H1 (cell line): ENCODE data around the gene PRKCA. TPM values are rescaled to one million over a fixed set of nuclear protein-coding genes. Genes with fewer than 3 reads are reported as not detected.

ENCODE experiments used
- CTCF ChIA-PET: fragments of 300-600 bp; sonication (Branson Sonifier 250); formaldehyde crosslinking; loops from one replicate; lab custom pipeline; 2021; ENCODE audit not compliant: partially characterized antibody; lab: Charles Lee
- POLR2A ChIA-PET: fragments of 300-600 bp; sonication (Branson Sonifier 250); formaldehyde crosslinking; loops from one replicate; lab custom pipeline; 2021; ENCODE audit warnings: inconsistent platforms; ENCODE audit not compliant: partially characterized antibody; lab: Charles Lee
- DNase-seq, 2 experiments: peaks; one replicate each; pipeline versions ENCODE4 v3.0.0 to v3.0.0-alpha.2; 2010 to 2022; ENCODE audit warnings: low spot score in 2 of 2, low read depth in 1 of 2, mixed read lengths in 1 of 2
- FAIRE-seq: peaks from 2 replicates; lab custom pipeline; 2011; peaks lifted over from hg19 to GRCh38; lab: Jason Lieb, UNC
- H2AFZ ChIP-seq: 2 replicates; pipeline ENCODE4 v1.8.1; 2012; ENCODE audit warnings: low read length, inconsistent platforms
- H2AK5ac ChIP-seq: 2 replicates; pipeline ENCODE4 v1.6.1; 2013; ENCODE audit warnings: low read depth, low read length
- H2BK120ac ChIP-seq: replicated peaks from 2 replicates; pipeline ENCODE3; 2013; ENCODE audit warnings: low read depth, low read length, inconsistent platforms
- H2BK12ac ChIP-seq: 2 replicates; pipeline ENCODE4 v1.6.1; 2013; ENCODE audit warnings: low read depth, low read length
- H2BK15ac ChIP-seq: 2 replicates; pipeline ENCODE4 v1.6.1; 2013; ENCODE audit warnings: low read length
- H2BK20ac ChIP-seq: 2 replicates; pipeline ENCODE4 v1.6.1; 2013; ENCODE audit warnings: low read length
- H2BK5ac ChIP-seq: 2 replicates; pipeline ENCODE4 v1.6.1; 2013; ENCODE audit warnings: low read depth, low read length
- H3K14ac ChIP-seq: 2 replicates; pipeline ENCODE4 v1.6.1; 2013; ENCODE audit warnings: inconsistent platforms; ENCODE audit not compliant: insufficient read length
- H3K18ac ChIP-seq: 2 replicates; pipeline ENCODE4 v1.6.1; 2013; ENCODE audit warnings: low read length; ENCODE audit errors: extremely low read depth
- H3K23ac ChIP-seq: 2 replicates; pipeline ENCODE4 v1.6.1; 2013; ENCODE audit warnings: inconsistent platforms; ENCODE audit not compliant: insufficient read length
- H3K23me2 ChIP-seq: 2 replicates; pipeline ENCODE4 v1.6.1; 2013; ENCODE audit warnings: low read depth, low read length
- H3K27ac ChIP-seq: 2 replicates; pipeline ENCODE4 v1.6.1; 2011; ENCODE audit warnings: low read depth, low read length, inconsistent platforms
- H3K27me3 ChIP-seq, 4 experiments: replicated peaks in 1 of 4; 1 replicate in 1 of 4; 2 replicates in 3 of 4; pipeline versions ENCODE4 v1.6.1 to v1.8.1; 2011 to 2013; ENCODE audit warnings: low read length in 3 of 4, mild to moderate bottlenecking in 3 of 4, inconsistent platforms in 2 of 4, mixed read lengths in 2 of 4, moderate library complexity in 1 of 4; ENCODE audit not compliant: control insufficient read depth in 3 of 4, insufficient read depth in 3 of 4; ENCODE audit errors: extremely low read depth in 1 of 4
- H3K36me3 ChIP-seq, 4 experiments: 2 replicates each; pipeline versions ENCODE4 v1.6.1 to v1.8.1; 2011 to 2013; ENCODE audit warnings: mild to moderate bottlenecking in 4 of 4, low read length in 3 of 4, moderate library complexity in 2 of 4, control low read depth in 1 of 4, inconsistent platforms in 1 of 4; ENCODE audit not compliant: insufficient read depth in 4 of 4, control insufficient read depth in 2 of 4
- H3K4ac ChIP-seq: replicated peaks from 2 replicates; pipeline ENCODE3; 2013; ENCODE audit warnings: low read length, low read depth, mixed read lengths, inconsistent platforms; ENCODE audit not compliant: insufficient read length
- H3K4me1 ChIP-seq, 4 experiments: replicated peaks in 1 of 4; 1 replicate in 1 of 4; 2 replicates in 3 of 4; pipeline versions ENCODE4 v1.6.1 to v1.8.1; 2011 to 2013; ENCODE audit warnings: low read length in 3 of 4, inconsistent platforms in 2 of 4, mixed read lengths in 1 of 4; ENCODE audit not compliant: insufficient read depth in 4 of 4, control insufficient read depth in 3 of 4
- H3K4me2 ChIP-seq, 2 experiments: 2 replicates each; pipeline versions ENCODE4 v1.6.1 to v1.8.1; 2011 to 2013; ENCODE audit warnings: low read depth in 2 of 2, low read length in 2 of 2, control low read depth in 1 of 2, inconsistent platforms in 1 of 2, mild to moderate bottlenecking in 1 of 2; ENCODE audit not compliant: insufficient read depth in 1 of 2
- H3K4me3 ChIP-seq, 4 experiments: fragments of 200-600, 300-600 bp in 1 of 4; sonication (generic), shearing (Covaris generic), sonication (Bioruptor Twin) in 1 of 4; 2 replicates each; pipeline versions ENCODE4 v1.5.1 to v1.8.1; 2011 to 2016; ENCODE audit warnings: low read length in 4 of 4, low read depth in 3 of 4, control low read depth in 2 of 4, inconsistent platforms in 2 of 4, mild to moderate bottlenecking in 2 of 4, mixed read lengths in 1 of 4, moderate library complexity in 1 of 4; ENCODE audit not compliant: insufficient read depth in 2 of 4; ENCODE audit errors: extremely low read depth in 1 of 4
- H3K56ac ChIP-seq: replicated peaks from 2 replicates; pipeline ENCODE3; 2013; ENCODE audit warnings: low read depth, mild to moderate bottlenecking, mixed read lengths, low read length, inconsistent platforms; ENCODE audit not compliant: insufficient read length
- H3K79me1 ChIP-seq: 2 replicates; pipeline ENCODE4 v1.6.1; 2013; ENCODE audit warnings: low read depth, low read length, control low read depth
- H3K79me2 ChIP-seq, 2 experiments: 2 replicates each; pipeline versions ENCODE4 v1.6.1 to v1.8.1; 2012 to 2013; ENCODE audit warnings: low read length in 2 of 2, mild to moderate bottlenecking in 2 of 2, inconsistent platforms in 1 of 2; ENCODE audit not compliant: insufficient read depth in 2 of 2, control insufficient read depth in 1 of 2
- H3K9ac ChIP-seq, 4 experiments: replicated peaks in 1 of 4; 1 replicate in 1 of 4; 2 replicates in 3 of 4; pipeline versions ENCODE4 v1.6.1 to v1.8.1; 2011 to 2013; ENCODE audit warnings: low read depth in 3 of 4, low read length in 3 of 4, control low read depth in 2 of 4, mild to moderate bottlenecking in 2 of 4, moderate library complexity in 2 of 4, inconsistent platforms in 1 of 4; ENCODE audit errors: extremely low read depth in 1 of 4
- H3K9me3 ChIP-seq, 2 experiments: 2 replicates each; pipeline versions ENCODE4 v1.6.1 to v1.8.1; 2012 to 2013; ENCODE audit warnings: mild to moderate bottlenecking in 2 of 2, moderate library complexity in 2 of 2, control low read depth in 1 of 2, inconsistent platforms in 1 of 2, low read depth in 1 of 2, low read length in 1 of 2, mixed read lengths in 1 of 2; ENCODE audit not compliant: insufficient read depth in 2 of 2
- H4K20me1 ChIP-seq, 2 experiments: replicated peaks in 1 of 2; 2 replicates each; pipeline versions ENCODE3 to v1.8.1; 2011 to 2013; ENCODE audit warnings: inconsistent platforms in 2 of 2, low read length in 2 of 2, mild to moderate bottlenecking in 1 of 2; ENCODE audit not compliant: insufficient read depth in 2 of 2, control insufficient read depth in 1 of 2
- H4K5ac ChIP-seq: 2 replicates; pipeline ENCODE4 v1.6.1; 2013; ENCODE audit warnings: low read length, low read depth, mixed read lengths, inconsistent platforms; ENCODE audit not compliant: insufficient read length
- H4K8ac ChIP-seq: 2 replicates; pipeline ENCODE4 v1.8.0; 2013; ENCODE audit warnings: mild to moderate bottlenecking, moderate library complexity, low read length, inconsistent platforms; ENCODE audit not compliant: insufficient read depth; ENCODE audit errors: extremely low read depth
- H4K91ac ChIP-seq: replicated peaks from 2 replicates; pipeline ENCODE3; 2013; ENCODE audit warnings: low read length, mixed read lengths, inconsistent platforms; ENCODE audit not compliant: insufficient read length
- EZH2 ChIP-seq: fragments of 200-600 bp; sonication (generic); IDR thresholded peaks from 2 replicates; pipeline ENCODE4 v1.7.1; 2012; ENCODE audit warnings: low read depth, mild to moderate bottlenecking, moderate library complexity, low read length, inconsistent platforms; ENCODE audit not compliant: severe bottlenecking
- KDM5A ChIP-seq: fragments of 200-600 bp; IDR thresholded peaks from 2 replicates; pipeline ENCODE4 v1.7.1; 2012; ENCODE audit warnings: mild to moderate bottlenecking, low read length, inconsistent platforms, mixed read lengths
- WGBS, 2 experiments: shearing (Covaris generic) in 1 of 2; methylation state at CpG; one replicate each; pipeline versions ENCODE4 v1.1.6 to v1.1.7; 2013 to 2015; ENCODE audit warnings: low lambda C conversion rate in 2 of 2, mixed read lengths in 2 of 2, inconsistent platforms in 1 of 2, low coverage in 1 of 2, missing lambda C conversion rate in 1 of 2; ENCODE audit not compliant: insufficient replicate concordance in 2 of 2, insufficient coverage in 1 of 2, insufficient read length in 1 of 2; ENCODE audit errors: extremely low coverage in 1 of 2, missing lambda C conversion rate in 1 of 2; 5-methylcytosine and 5-hydroxymethylcytosine counted together
- polyA plus RNA-seq, 7 experiments: library from polyadenylated mRNA; depleted of rRNA in 3 of 7; stranded (reverse) in 5 of 7; unstranded in 2 of 7; fragments of >200 nt in 5 of 7; fragments of 200-250 nt in 2 of 7; gene quantifications; 1 replicate in 5 of 7; 2 replicates in 1 of 7; 4 replicates in 1 of 7; pipeline versions ENCODE4 v1.2.1 to v1.2.3, GENCODE V29; 2011 to 2013; ENCODE audit warnings: missing spikeins in 2 of 7, mixed read lengths in 2 of 7
- total RNA-seq: library from RNA; stranded (reverse); fragmentation: NEBNext Ultra II Directional; extraction: Animal tissue kit (Norgen Biotek cat#: 25700); gene quantifications from 2 replicates; pipeline ENCODE4 v1.2.1, GENCODE V29; 2021

PRKCA gene
- total and polyA plus RNA-seq, 2 of the 8 experiments (the other 6 are each of a cell fraction or from before 2014, with no cell fraction given), result 5.8 to 17.8 TPM

- 92% methylated on average over 8 of the region's 8 CpGs; no CpG with 5 or more reads in 1 of the 2 experiments for WGBS, 2 experiments
- H2BK12ac ChIP-seq, result no peak overlapping the region
- no peak overlapping the region for H3K4me3 ChIP-seq
- ChIA-PET POLR2A (interaction anchor here (0.9 kb wide), 1 partner anchor 10 kb away, joined by 3 read pairs; no protein-coding TSS in a partner anchor), CTCF (interaction anchor here (0.7 to 1.8 kb wide), 6 partner anchors 10 to 301 kb away, joined by 3 to 4 read pairs (median 4); no protein-coding TSS in a partner anchor)
- no peak overlapping the region for H3K4me2 ChIP-seq
- no peak overlapping the region for H4K8ac ChIP-seq
- no peak overlapping the region for H4K5ac ChIP-seq
- no peak overlapping the region for H3K9ac ChIP-seq
- no peak overlapping the region for H3K14ac ChIP-seq
- H3K27me3 ChIP-seq, result no peaks in the 10 kb centered on the region
- H2BK20ac ChIP-seq, result no peak overlapping the region
- no peak overlapping the region for H3K18ac ChIP-seq
- H4K20me1 ChIP-seq, result no peaks in the 10 kb centered on the region
- DNase-seq, result no peak
- no peaks in the 10 kb centered on the region for H3K79me1 ChIP-seq
- no peak overlapping the region for H2BK15ac ChIP-seq
- H3K4me1 ChIP-seq, result peaks cover 2 to 8% (median 3%) of the 10 kb centered on the region in 4 experiments; a peak in 4 of 7 replicates
- H3K36me3 ChIP-seq, result no peaks in the 10 kb centered on the region
- H3K4ac ChIP-seq, result no peak overlapping the region
- no peaks in the 10 kb centered on the region for H3K9me3 ChIP-seq
- peaks cover 0 to 9% of the 10 kb centered on the region in 2 experiments; a peak in 3 of 4 replicates for H3K79me2 ChIP-seq
- H2BK5ac ChIP-seq, result no peak overlapping the region
- H3K56ac ChIP-seq, result no peak overlapping the region
- FAIRE-seq, result no peak
- no peak overlapping the region for H4K91ac ChIP-seq
- no peak overlapping the region for H3K27ac ChIP-seq
- no peak overlapping the region for H2AK5ac ChIP-seq
- H2BK120ac ChIP-seq, result no peak overlapping the region
- no peak overlapping the region for H3K23ac ChIP-seq
- no peaks in the 10 kb centered on the region for H3K23me2 ChIP-seq
- H2AFZ ChIP-seq, result no peak overlapping the region
- TF ChIP-seq KDM5A (no peak), EZH2 (no peak)
Measured at GRCh38 chr17:66313995-66314659, 11.7 kb downstream of the PRKCA start.
